Hepatocyte (in vitro differentiated cells): ENCODE results near the gene KLHL7. TPM values are rescaled to one million over a fixed set of nuclear protein-coding genes. Genes with fewer than 3 reads are reported as not detected.
"Not testable (repeated sequence)": the region's sequence is repeated elsewhere in the genome, so short reads cannot be mapped to it uniquely, and the experiment has no call there.

ENCODE experiments used
- DNase-seq: peaks from one replicate; pipeline ENCODE4 v3.0.0-alpha.2; 2016; ENCODE audit warnings: low spot score
- H2AFZ ChIP-seq: fragments of 200-600 bp; sonication (generic); 2 replicates; pipeline ENCODE4 v1.6.0; 2016; ENCODE audit warnings: antibody characterized with exemption, mild to moderate bottlenecking
- H3K27ac ChIP-seq: fragments of 200-600 bp; sonication (generic); 2 replicates; pipeline ENCODE4 v1.5.1; 2016; ENCODE audit warnings: mild to moderate bottlenecking
- H3K27me3 ChIP-seq: fragments of 200-600 bp; sonication (generic); 2 replicates; pipeline ENCODE4 v1.6.1; 2016
- H3K36me3 ChIP-seq: fragments of 200-600 bp; sonication (generic); replicated peaks from 2 replicates; pipeline ENCODE4 v1.5.1; 2016; ENCODE audit warnings: low read depth; ENCODE audit not compliant: insufficient read depth
- H3K4me1 ChIP-seq: fragments of 200-600 bp; sonication (generic); 2 replicates; pipeline ENCODE4 v1.5.1; 2016; ENCODE audit warnings: mild to moderate bottlenecking, moderate library complexity; ENCODE audit not compliant: insufficient read depth
- H3K4me2 ChIP-seq: fragments of 200-600 bp; sonication (generic); 2 replicates; pipeline ENCODE4 v1.6.0; 2016
- H3K4me3 ChIP-seq: fragments of 200-600 bp; sonication (generic); 2 replicates; pipeline ENCODE4 v1.5.1; 2016; ENCODE audit warnings: mild to moderate bottlenecking
- H3K79me2 ChIP-seq: fragments of 200-600 bp; sonication (generic); 2 replicates; pipeline ENCODE4 v1.6.0; 2017; ENCODE audit warnings: mild to moderate bottlenecking
- H3K9me2 ChIP-seq: fragments of 200-600 bp; sonication (generic); replicated peaks from 2 replicates; pipeline ENCODE4 v1.6.0; 2017; ENCODE audit warnings: mild to moderate bottlenecking; ENCODE audit not compliant: insufficient read depth
- H3K9me3 ChIP-seq: fragments of 200-600 bp; sonication (generic); 2 replicates; pipeline ENCODE4 v1.5.1; 2016; ENCODE audit warnings: low read depth, mild to moderate bottlenecking
- H4K20me1 ChIP-seq: fragments of 200-600 bp; sonication (generic); 2 replicates; pipeline ENCODE4 v1.6.0; 2016; ENCODE audit warnings: mild to moderate bottlenecking; ENCODE audit not compliant: insufficient read depth, poor library complexity, severe bottlenecking
- EZH2 ChIP-seq: fragments of 200-600 bp; sonication (generic); IDR thresholded peaks from 2 replicates; pipeline ENCODE4 v1.6.1; 2016; ENCODE audit warnings: antibody characterized with exemption, mild to moderate bottlenecking, borderline replicate concordance
- EZH2phosphoT487 ChIP-seq: fragments of 200-600 bp; sonication (generic); IDR thresholded peaks from one replicate; pipeline ENCODE4 v1.6.1; 2018; ENCODE audit warnings: antibody characterized with exemption, mild to moderate bottlenecking, low read depth, moderate library complexity; ENCODE audit not compliant: unreplicated experiment, severe bottlenecking
- WGBS: methylation state at CpG from one replicate; pipeline ENCODE4 v1.1.6; 2016; ENCODE audit warnings: low lambda C conversion rate; ENCODE audit errors: missing lambda C conversion rate; 5-methylcytosine and 5-hydroxymethylcytosine counted together
- polyA plus RNA-seq: library from polyadenylated mRNA; unstranded; fragments of >200 nt; fragmentation: Nextera tagmentation; extraction: Ambion mirVana; gene quantifications from 2 replicates; pipeline ENCODE4 v1.2.1, GENCODE V29; 2016
- total RNA-seq: library from RNA; depleted of rRNA; stranded (reverse); fragments of >200 nt; gene quantifications from 2 replicates; pipeline ENCODE4 v1.2.3, GENCODE V29; 2014
- TF ChIP-seq, protein P1 (sequence below): fragments of 200-600 bp; sonication (generic); IDR thresholded peaks from 2 replicates; pipeline ENCODE4 v1.5.1; 2016; ENCODE audit warnings: antibody characterized with exemption, mild to moderate bottlenecking; ENCODE audit not compliant: poor library complexity

Gene KLHL7
- total and polyA plus RNA-seq, 2 experiments from 2014 or later, result 30.7 to 39.4 TPM

DNA sequence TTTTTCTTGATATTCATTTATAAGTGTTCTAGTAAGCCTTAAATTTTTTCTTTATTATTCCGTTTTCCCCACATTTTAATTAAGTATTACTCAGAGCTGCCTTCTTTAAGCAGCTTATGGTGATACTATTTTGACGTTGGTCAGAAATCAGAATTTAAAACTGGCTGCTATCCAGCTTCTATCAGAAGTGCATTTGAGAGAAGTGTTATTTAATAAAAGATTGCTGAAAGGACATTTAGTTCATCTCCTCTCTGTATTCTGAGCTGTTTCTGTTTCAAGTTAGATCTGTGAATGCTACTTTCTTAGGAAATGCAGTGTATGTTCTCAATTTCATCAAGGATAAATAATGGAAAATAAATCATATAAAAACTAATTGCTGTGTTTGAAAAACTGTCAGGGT is 17.4 kb downstream of the KLHL7 start:
- no peak overlapping the region for H2AFZ ChIP-seq
- no peak for DNase-seq
- H3K4me2 ChIP-seq, result no peak overlapping the region
- 100% methylated on average over 2 of the region's 2 CpGs for WGBS
- H3K9me3 ChIP-seq, result no peaks in the 10 kb centered on the region
- peaks cover 6% of the 10 kb centered on the region for H4K20me1 ChIP-seq
- no peaks in the 10 kb centered on the region for H3K27me3 ChIP-seq
- H3K36me3 ChIP-seq, result no peaks in the 10 kb centered on the region
- H3K4me3 ChIP-seq, result no peak overlapping the region
- H3K4me1 ChIP-seq, result no peaks in the 10 kb centered on the region
- no peak overlapping the region for H3K27ac ChIP-seq
- H3K9me2 ChIP-seq, result no peaks in the 10 kb centered on the region
- no peak for TF ChIP-seq EZH2
- no peak for TF ChIP-seq EZH2phosphoT487
- TF ChIP-seq, protein P1, sequence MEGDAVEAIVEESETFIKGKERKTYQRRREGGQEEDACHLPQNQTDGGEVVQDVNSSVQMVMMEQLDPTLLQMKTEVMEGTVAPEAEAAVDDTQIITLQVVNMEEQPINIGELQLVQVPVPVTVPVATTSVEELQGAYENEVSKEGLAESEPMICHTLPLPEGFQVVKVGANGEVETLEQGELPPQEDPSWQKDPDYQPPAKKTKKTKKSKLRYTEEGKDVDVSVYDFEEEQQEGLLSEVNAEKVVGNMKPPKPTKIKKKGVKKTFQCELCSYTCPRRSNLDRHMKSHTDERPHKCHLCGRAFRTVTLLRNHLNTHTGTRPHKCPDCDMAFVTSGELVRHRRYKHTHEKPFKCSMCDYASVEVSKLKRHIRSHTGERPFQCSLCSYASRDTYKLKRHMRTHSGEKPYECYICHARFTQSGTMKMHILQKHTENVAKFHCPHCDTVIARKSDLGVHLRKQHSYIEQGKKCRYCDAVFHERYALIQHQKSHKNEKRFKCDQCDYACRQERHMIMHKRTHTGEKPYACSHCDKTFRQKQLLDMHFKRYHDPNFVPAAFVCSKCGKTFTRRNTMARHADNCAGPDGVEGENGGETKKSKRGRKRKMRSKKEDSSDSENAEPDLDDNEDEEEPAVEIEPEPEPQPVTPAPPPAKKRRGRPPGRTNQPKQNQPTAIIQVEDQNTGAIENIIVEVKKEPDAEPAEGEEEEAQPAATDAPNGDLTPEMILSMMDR, result no peak
- peaks cover 45% of the 10 kb centered on the region for H3K79me2 ChIP-seq

DNA sequence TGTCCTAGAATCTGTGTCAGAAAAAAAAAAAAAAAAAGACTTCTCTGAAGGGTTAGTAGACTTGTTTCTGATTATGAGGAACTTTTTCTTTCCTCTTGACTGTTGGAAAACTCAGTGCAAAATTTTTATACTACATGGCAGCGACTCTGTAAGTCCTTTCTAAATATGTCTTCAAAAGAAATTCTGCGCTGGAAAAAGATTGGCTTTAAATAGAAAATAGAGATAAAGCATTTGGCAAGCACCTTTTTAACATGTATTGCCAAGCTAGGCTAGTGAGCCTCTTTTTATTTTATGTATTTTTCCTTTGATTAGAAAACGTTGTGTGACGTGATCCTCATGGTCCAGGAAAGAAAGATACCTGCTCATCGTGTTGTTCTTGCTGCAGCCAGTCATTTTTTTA is 17.9 kb downstream of the KLHL7 start:
- H3K27me3 ChIP-seq, result no peaks in the 10 kb centered on the region
- H3K4me2 ChIP-seq, result no peak overlapping the region
- H3K4me1 ChIP-seq, result no peaks in the 10 kb centered on the region
- DNase-seq, result no peak
- no peaks in the 10 kb centered on the region for H3K36me3 ChIP-seq
- H3K27ac ChIP-seq, result no peak overlapping the region
- peaks cover 6% of the 10 kb centered on the region for H4K20me1 ChIP-seq
- WGBS, result 73% methylated on average over 5 of the region's 5 CpGs
- TF ChIP-seq EZH2, result no peak
- TF ChIP-seq, protein P1, result no peak
- no peak for TF ChIP-seq EZH2phosphoT487
- peaks cover 45% of the 10 kb centered on the region for H3K79me2 ChIP-seq
- H3K9me2 ChIP-seq, result no peaks in the 10 kb centered on the region
- no peak overlapping the region for H2AFZ ChIP-seq
- H3K9me3 ChIP-seq, result no peaks in the 10 kb centered on the region
- no peak overlapping the region for H3K4me3 ChIP-seq

DNA sequence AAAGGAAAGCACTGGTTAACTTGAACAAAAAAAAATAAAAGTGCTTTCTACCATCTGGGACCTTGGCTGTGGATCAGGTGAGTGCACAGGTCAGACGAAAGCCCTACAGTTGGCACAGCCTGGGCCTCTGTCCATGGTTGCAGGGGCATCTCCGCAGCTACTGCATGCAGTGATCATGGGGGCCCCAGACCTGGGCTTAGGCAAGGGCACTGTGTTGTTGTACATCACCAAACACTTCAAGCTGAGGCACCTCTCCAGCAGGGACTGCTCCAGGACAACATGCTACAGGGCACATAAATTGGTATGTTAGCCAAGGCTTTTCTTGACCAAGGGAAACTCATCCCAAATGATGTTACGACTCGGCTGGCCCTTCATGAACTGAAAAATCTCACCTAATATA is 23.5 kb downstream of the KLHL7 start:
- H3K9me3 ChIP-seq, result no peaks in the 10 kb centered on the region
- WGBS, result 73% methylated on average over 4 of the region's 4 CpGs
- H3K36me3 ChIP-seq, result peaks cover 3% of the 10 kb centered on the region

DNA sequence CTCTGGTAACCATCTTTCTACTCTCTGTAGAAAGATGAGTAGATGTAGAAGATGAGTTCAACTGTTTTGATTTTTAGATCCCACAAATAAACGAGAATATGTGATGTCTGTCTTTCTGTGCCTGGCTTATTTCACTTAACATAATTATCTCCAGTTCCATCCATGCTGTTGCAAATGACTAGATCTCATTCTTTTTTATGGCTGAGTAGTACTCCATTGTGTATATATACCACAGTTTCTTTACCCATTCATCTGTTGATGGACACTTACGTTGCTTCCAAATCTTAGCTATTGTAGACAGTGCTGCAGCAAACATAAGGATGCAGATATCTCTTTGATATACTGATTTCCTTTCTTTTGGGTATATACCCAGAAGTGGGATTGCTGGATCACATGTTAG is 26.2 kb downstream of the KLHL7 start:
- not testable (repeated sequence) for H3K4me1 ChIP-seq, H3K27ac ChIP-seq, H3K79me2 ChIP-seq, H3K4me2 ChIP-seq, H3K36me3 ChIP-seq, H3K4me3 ChIP-seq, H2AFZ ChIP-seq, H3K9me2 ChIP-seq, H4K20me1 ChIP-seq, H3K27me3 ChIP-seq, DNase-seq, H3K9me3 ChIP-seq
- 100% methylated on average over 2 of the region's 2 CpGs for WGBS

More for the DNA sequence above, 23.5 kb downstream of the KLHL7 start:
- Histone ChIP-seq H3K4me1 (no peaks in the 10 kb centered on the region), H3K27ac (no peak overlapping the region), H3K27me3 (no peaks in the 10 kb centered on the region), H3K79me2 (peaks cover 3% of the 10 kb centered on the region), H3K4me2 (no peak overlapping the region), H2AFZ (no peak overlapping the region), H3K9me2 (no peaks in the 10 kb centered on the region), H3K4me3 (no peak overlapping the region), H4K20me1 (no peaks in the 10 kb centered on the region)
- TF ChIP-seq EZH2, result no peak
- TF ChIP-seq EZH2phosphoT487, result no peak
- TF ChIP-seq, protein P1, result no peak
- no peak for DNase-seq
